Raji (cell line): ENCODE data around the gene GFER.

Source experiments
- POLR2A ChIP-seq: IDR thresholded peaks from 2 replicates; pipeline ENCODE4 v1.6.1; 2011; ENCODE audit warnings: low read depth, low read length, control low read depth; ENCODE audit not compliant: insufficient read depth

Gene GFER

GRCh38 chr16:2004795-2005517 lies 21.0 kb downstream of the GFER start:
- TF ChIP-seq POLR2A, result no peak

- no peak for TF ChIP-seq POLR2A
Observed at GRCh38 chr16:2005646-2006045, 21.7 kb downstream of the GFER start.

- TF ChIP-seq POLR2A, result no peak
Observed at GRCh38 chr16:2006317-2006716, 22.3 kb downstream of the GFER start.

DNA sequence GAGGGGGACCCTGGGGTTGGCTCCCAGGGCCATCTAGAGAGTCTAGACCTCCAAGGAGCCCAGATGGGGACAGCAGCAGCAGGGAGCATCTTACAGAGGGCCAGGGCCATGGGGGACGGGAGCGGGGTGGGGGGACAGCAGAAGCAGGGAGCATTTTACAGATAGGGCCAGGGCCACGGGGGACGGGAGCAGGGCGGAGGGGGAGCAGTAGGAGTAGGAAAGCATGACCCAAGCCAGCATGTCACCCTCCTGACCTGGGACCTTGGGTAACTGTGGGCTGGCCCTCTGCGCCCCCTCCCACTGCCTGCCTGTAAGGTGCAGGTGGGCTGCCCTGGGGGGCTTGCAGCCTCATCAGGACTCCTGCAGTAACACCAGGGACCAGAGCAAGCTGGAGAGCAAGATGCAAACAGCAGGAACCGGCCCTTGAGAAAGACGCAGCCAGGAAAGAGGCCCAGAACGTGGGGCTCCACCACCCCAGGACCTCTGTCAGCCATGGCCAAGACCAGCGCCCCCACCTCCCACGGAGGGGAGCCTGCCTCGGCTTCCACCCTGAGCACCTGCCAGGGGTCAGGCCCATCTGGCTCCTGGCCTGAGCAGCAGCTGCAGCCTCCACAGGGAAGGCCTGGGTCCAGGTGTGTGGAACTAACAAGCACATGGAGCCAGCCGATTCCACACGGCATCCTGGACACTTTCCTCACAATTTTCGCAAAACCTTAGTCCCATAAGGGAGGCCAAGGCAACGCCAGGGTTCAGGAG lies 23.3 kb downstream of the GFER start:
- TF ChIP-seq POLR2A, result no peak

DNA sequence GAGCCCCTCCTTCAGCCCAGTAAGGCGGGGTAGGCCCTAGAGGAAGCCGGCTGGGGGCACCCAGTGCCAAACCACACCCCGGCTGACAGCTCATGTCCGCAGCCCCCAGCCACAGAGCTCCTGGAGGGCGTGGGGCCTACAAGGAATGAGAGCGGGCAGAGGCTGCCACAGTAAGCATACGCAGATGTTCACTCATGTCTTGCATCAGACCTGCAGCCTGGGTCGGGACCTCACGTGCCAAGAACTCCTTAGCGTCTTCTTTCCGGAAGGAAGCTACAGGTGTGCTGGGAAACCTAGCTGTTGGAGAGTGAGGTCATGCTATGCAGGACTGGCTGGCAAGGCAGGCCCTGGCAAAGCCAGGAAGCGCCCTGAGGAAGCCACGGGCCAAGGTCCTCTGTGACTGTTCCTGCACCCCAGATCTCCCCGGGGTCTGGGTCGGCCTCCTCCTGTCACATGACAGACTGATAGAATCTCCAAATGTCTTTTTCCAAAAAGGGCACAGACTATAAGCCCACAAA lies 24.1 kb downstream of the GFER start:
- no peak for TF ChIP-seq POLR2A

DNA sequence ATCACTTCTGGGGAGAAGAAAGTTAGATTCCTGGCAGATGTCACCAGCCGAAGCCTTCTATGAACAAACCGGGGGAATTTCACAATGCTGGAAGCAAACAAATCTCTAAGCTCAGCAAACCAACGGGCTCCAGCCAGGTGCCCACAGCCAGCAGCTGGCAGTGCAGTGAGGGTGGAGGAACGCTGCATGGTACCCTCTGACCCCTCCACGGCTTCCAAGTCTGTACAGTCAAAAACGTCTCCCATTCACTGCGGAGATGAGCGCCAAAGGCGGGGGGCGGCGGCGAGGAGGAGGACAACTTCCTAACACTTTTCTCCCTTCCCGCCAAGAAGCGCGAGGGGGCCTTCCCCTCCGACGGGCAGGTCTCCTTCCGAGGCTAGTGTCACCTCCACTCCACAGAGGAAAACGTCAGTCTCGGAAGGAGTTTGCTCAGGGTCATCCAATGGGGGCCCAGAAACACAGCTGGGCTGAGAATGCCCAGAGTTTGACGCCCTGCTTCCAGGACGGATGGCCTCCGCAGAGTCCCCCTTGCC lies 24.7 kb downstream of the GFER start:
- no peak for TF ChIP-seq POLR2A

GRCh38 chr16:2009164-2009711 lies 25.2 kb downstream of the GFER start:
- TF ChIP-seq POLR2A, result no peak

DNA sequence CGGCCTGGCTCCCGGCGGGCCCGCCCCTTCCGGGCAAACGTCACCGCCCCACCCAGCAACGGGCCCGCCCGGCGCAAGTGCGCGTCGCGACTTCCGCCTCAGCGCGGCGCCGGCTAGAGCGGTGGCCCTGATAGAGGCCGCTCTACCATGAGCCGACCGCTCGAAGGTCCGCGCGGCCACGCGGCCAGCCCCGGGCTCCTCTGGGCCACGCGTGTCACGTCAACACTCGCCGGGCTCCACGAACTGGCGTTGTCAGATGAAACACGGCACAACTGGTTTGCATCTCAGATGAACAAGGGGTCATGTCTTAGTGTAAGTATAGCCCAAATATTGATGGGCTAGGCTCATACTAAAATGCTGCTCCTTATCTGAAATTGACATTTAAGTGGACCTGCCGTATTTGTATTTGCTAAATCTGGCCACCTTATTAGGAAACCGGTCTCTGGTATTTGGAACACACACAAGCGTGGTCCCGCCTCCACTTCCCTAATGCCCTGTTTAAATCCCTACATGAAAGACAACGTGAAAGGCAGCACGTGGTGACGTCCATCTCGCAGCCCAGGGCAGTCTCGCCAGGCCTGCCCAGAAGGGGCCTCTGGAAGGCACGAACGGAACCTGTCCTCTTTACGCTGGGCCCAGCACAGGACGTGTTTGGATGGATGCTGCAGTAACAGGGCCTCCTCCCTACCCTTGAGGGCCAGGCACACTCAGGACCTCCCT lies 26.0 kb downstream of the GFER start, which contains the start of gene ZNF598:
Gene ZNF598 (minus strand): TSS at position 31 of the 720 bp plus-strand sequence.
- TF ChIP-seq POLR2A, result peak; percentile 86

GRCh38 chr16:2013527-2013926 lies 29.5 kb downstream of the GFER start:
- TF ChIP-seq POLR2A, result no peak

GRCh38 chr16:2015117-2015946 lies 31.3 kb downstream of the GFER start:
- TF ChIP-seq POLR2A, result no peak

DNA sequence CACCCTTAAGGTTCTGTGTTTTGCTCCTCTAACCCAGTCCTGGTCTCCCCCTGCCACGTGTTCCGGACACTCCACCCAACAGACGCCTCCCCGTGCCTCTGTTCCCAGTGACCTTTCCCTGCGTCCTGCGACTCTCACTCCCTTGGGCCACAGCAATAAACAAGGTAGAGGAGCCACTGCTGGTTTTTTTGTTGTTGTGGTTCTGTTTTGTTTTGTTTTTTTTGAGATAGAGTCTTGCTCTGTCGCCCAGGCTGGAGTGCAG lies 31.9 kb downstream of the GFER start:
- TF ChIP-seq POLR2A, result no peak

DNA sequence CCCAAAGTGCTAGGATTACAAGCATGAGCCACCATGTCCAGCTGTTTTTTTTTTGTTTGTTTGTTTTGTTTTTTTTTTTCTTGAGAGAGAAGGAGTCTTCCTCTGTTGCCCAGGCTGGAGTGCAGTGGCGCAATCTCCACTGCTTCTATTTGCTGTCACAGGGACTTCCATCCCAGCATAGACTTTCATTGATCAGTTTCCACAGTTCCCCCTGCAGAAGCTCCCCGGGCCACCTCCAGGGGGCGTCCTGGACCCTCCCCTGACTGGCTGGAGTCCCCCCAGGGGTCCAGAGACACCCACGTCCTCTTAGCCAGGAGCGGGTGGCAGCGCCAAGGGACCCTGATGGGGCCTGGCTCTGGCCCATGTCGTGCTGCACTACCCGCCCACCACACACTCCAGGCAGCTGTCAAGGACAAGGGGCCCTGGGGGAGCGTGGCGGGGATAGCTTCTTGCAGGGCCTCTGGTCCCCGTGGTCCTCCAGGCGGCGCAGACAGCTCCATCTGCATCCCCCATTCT lies 32.5 kb downstream of the GFER start:
- no peak for TF ChIP-seq POLR2A

DNA sequence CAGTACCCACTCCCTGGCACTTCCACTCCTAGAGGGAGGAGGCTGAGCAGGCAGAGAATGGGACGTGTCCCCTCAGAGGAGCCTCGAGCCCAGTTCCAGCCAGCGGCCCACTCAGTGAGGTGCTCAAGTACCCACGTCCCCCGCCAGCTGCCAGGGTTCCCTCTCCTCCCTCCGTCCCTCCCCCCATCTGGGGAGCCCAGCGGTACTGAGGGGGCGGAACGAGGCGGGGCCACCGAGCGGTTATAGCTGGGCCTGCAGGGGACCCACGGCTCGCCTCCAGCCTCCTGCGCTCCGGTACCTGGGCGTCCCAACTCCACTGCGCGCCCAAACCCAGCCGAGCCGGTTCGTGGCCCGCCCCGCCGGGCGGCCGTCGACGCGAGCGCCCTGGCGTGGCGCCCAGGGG lies 35.5 kb downstream of the GFER start, which contains the start of gene NPW:
Gene NPW (plus strand): TSS at position 268 of the 403 bp plus-strand sequence.
- TF ChIP-seq POLR2A, result no peak

- TF ChIP-seq POLR2A, result no peak
Observed at GRCh38 chr16:2019921-2020831, 36.2 kb downstream of the GFER start.

DNA sequence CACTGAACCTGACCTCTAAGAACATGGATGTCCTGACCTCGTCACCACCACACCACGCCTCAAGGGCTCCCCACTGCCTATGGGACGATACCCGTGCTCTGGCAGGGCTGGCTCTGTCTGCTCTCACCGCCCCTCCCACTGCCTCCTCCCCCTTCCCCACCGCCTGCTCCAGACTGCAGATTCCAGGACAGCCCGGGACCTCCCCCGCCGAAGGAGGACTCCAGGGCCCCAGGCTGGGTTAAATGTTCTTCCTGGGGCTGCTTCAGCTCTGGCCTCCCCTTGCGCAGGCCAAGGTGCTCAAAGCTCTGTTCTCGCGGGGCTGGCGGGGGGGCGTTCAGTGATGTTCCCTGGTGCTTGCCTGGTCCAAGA lies 38.7 kb downstream of the GFER start:
- TF ChIP-seq POLR2A, result no peak
